ENCODE results near the gene TRPV4.

DNA sequence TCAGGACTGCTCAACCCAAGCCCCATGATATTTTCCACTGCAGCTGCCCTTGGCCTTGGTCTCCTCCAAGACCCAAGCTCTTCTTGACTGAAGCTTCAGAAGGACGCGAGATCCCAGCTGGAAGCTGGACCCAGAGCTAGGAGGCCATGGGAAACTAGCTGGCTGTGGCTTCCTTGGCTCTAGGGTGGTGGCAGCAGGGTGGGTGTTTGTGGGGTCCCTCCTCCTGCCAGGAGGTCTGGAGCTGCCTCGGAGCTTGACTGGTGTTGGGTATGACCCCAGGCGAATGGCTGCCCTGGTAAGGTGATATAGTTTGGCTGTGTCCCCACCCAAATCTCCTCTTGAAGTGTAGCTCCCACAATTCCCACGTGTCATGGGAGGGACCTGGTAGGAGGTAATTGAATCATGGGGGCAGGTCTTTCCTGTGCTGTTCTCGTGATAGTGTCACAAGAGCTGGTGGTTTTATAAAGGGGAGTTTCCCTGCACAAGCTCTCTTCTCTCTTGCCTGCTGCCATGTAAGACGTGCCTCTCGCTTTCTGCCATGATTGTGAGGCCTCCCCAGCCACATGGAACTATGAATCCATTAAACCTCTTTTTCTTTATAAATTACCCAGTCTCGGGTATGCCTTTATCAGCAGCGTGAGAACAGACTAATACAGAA lies 51.4 kb downstream of the TRPV4 start:
- TF ChIP-seq, protein P1, sequence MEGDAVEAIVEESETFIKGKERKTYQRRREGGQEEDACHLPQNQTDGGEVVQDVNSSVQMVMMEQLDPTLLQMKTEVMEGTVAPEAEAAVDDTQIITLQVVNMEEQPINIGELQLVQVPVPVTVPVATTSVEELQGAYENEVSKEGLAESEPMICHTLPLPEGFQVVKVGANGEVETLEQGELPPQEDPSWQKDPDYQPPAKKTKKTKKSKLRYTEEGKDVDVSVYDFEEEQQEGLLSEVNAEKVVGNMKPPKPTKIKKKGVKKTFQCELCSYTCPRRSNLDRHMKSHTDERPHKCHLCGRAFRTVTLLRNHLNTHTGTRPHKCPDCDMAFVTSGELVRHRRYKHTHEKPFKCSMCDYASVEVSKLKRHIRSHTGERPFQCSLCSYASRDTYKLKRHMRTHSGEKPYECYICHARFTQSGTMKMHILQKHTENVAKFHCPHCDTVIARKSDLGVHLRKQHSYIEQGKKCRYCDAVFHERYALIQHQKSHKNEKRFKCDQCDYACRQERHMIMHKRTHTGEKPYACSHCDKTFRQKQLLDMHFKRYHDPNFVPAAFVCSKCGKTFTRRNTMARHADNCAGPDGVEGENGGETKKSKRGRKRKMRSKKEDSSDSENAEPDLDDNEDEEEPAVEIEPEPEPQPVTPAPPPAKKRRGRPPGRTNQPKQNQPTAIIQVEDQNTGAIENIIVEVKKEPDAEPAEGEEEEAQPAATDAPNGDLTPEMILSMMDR (IDR thresholded peaks at IDR 0.05), result no peak
- no peak for TF ChIP-seq EZH2 (IDR thresholded peaks at IDR 0.05)

All from neural progenitor cell (in vitro differentiated cells).